Endothelial cell of umbilical vein (primary cell): ENCODE results near the gene KCNC1.

Source experiments
- CTCF ChIP-seq, 2 donors: IDR thresholded peaks; 1 replicate in 1 of 2; 2 replicates in 1 of 2; pipeline ENCODE4 v1.5.1; 2011; ENCODE audit warnings: low read length in 2 of 2, mild to moderate bottlenecking in 2 of 2, moderate library complexity in 2 of 2, control low read depth in 1 of 2, inconsistent platforms in 1 of 2, low read depth in 1 of 2; ENCODE audit not compliant: insufficient read depth in 1 of 2; ENCODE audit errors: extremely low read depth in 1 of 2
- POLR2AphosphoS5 ChIP-seq: IDR thresholded peaks from 2 replicates; pipeline ENCODE4 v1.6.1; 2012; ENCODE audit warnings: low read depth, mild to moderate bottlenecking, control low read depth, low read length, moderate library complexity; ENCODE audit not compliant: insufficient read depth

- TF ChIP-seq CTCF (IDR thresholded peaks at IDR 0.05; ENCODE audit: extremely low read depth in 1 of 2, insufficient read depth in 1 of 2, low read depth in 1 of 2, low read length in 2 of 2) (no peak), POLR2AphosphoS5 (no peak)
Measured at GRCh38 chr11:17687946-17688670, 46.5 kb upstream of the KCNC1 start.
